GM12878 (cell line): Measurements from ENCODE around the gene NOP56. TPM values are rescaled to one million over a fixed set of nuclear protein-coding genes. Genes with fewer than 3 reads are reported as not detected.

Source experiments
- ATAC-seq: fragments of 200-7000 bp; cut with Tn5 transposase; 3 replicates; pipeline ENCODE4 v1.9.1; 2020; ENCODE audit warnings: mild to moderate bottlenecking, moderate library complexity
- BruUV-seq: library from RNA; stranded (reverse); fragments of 400-500 nt; replicated peaks from 2 replicates; lab custom pipeline; 2021; lab: Mats Ljungman, UMichigan
- CTCF ChIA-PET: fragments of 300-600 bp; sonication (Branson Sonifier 250); formaldehyde crosslinking; extraction: SDS; loops from one replicate; lab custom pipeline; 2021; ENCODE audit warnings: inconsistent platforms; lab: Yijun Ruan, JAX
- POLR2A ChIA-PET: fragments of 350-600 bp; formaldehyde crosslinking; extraction: SDS; loops from one replicate; lab custom pipeline; 2021; ENCODE audit warnings: inconsistent platforms; lab: Charles Lee
- RAD21 ChIA-PET: fragments of 300-600 bp; sonication (Branson Sonifier 250); formaldehyde crosslinking; loops from one replicate; lab custom pipeline; 2023; ENCODE audit warnings: antibody characterized with exemption; ENCODE audit not compliant: unreplicated experiment; lab: Charles Lee
- SMC1A ChIA-PET: fragments of 300-600 bp; sonication (Branson Sonifier 250); formaldehyde crosslinking; loops from one replicate; lab custom pipeline; 2023; ENCODE audit not compliant: unreplicated experiment, uncharacterized antibody; lab: Charles Lee
- DNase-seq: peaks from one replicate; pipeline ENCODE4 v3.0.0-alpha.2; 2011; ENCODE audit warnings: low read depth, low spot score
- FAIRE-seq: peaks from 3 replicates; lab custom pipeline; 2011; peaks lifted over from hg19 to GRCh38; lab: Jason Lieb, UNC
- H2AFZ ChIP-seq: 2 replicates; pipeline ENCODE4 v1.6.0; 2011; ENCODE audit warnings: low read depth, low read length, control low read depth; ENCODE audit not compliant: control insufficient read depth
- H3K27ac ChIP-seq: 2 replicates; pipeline ENCODE4 v1.5.1; 2011; ENCODE audit warnings: control low read depth; ENCODE audit not compliant: control insufficient read depth, insufficient read depth
- H3K27me3 ChIP-seq, 2 experiments: replicated peaks in 1 of 2; 2 replicates each; pipeline versions ENCODE4 v1.6.0 to v1.6.1; 2011; ENCODE audit warnings: low read length in 1 of 2; ENCODE audit not compliant: control insufficient read depth in 2 of 2, insufficient read depth in 2 of 2
- H3K36me3 ChIP-seq, 2 experiments: 2 replicates each; pipeline ENCODE4 v1.5.1; 2011; ENCODE audit warnings: low read length in 1 of 2; ENCODE audit not compliant: control insufficient read depth in 2 of 2, insufficient read depth in 2 of 2
- H3K4me1 ChIP-seq: 2 replicates; pipeline ENCODE4 v1.6.1; 2011; ENCODE audit warnings: mild to moderate bottlenecking, low read length, moderate library complexity, mixed read lengths; ENCODE audit not compliant: control insufficient read depth, insufficient read depth
- H3K4me2 ChIP-seq: 2 replicates; pipeline ENCODE4 v1.6.0; 2011; ENCODE audit warnings: control low read depth; ENCODE audit not compliant: control insufficient read depth, insufficient read depth
- H3K4me3 ChIP-seq: fragments of 200-600 bp; sonication (generic); 2 replicates; pipeline ENCODE4 v1.5.1; 2016
- H3K79me2 ChIP-seq: 2 replicates; pipeline ENCODE4 v1.6.0; 2011; ENCODE audit warnings: low read length; ENCODE audit not compliant: control insufficient read depth, insufficient read depth
- H3K9ac ChIP-seq: 2 replicates; pipeline ENCODE4 v1.8.0; 2011; ENCODE audit warnings: low read length, control low read depth, mixed read lengths; ENCODE audit not compliant: control insufficient read depth, insufficient read depth
- H3K9me3 ChIP-seq: replicated peaks from 3 replicates; pipeline ENCODE4 v1.5.1; 2011; ENCODE audit warnings: mild to moderate bottlenecking, low read length; ENCODE audit not compliant: control insufficient read depth, insufficient read depth
- H4K20me1 ChIP-seq: 2 replicates; pipeline ENCODE4 v1.6.0; 2011; ENCODE audit not compliant: control insufficient read depth, insufficient read depth
- CBX3 ChIP-seq: fragments of 200-600 bp; sonication (generic); IDR thresholded peaks from 2 replicates; pipeline ENCODE4 v1.6.1; 2016; ENCODE audit warnings: low read depth, borderline replicate concordance
- FOXM1 ChIP-seq: IDR thresholded peaks from 2 replicates; pipeline ENCODE4 v1.6.1; 2012; ENCODE audit warnings: low read depth, mild to moderate bottlenecking, inconsistent platforms, low read length, moderate library complexity
- HDAC6 ChIP-seq: fragments of 200-600 bp; sonication (generic); IDR thresholded peaks from one replicate; pipeline ENCODE4 v1.8.0; 2017; ENCODE audit warnings: antibody characterized with exemption; ENCODE audit not compliant: unreplicated experiment
- MTA3 ChIP-seq: IDR thresholded peaks from 2 replicates; pipeline ENCODE4 v1.6.1; 2012; ENCODE audit warnings: low read length, inconsistent platforms, borderline replicate concordance
- NFXL1 ChIP-seq: fragments of 450-650 bp; IDR thresholded peaks from 2 replicates; pipeline ENCODE4 v1.6.1; 2017; ENCODE audit warnings: antibody characterized with exemption, mild to moderate bottlenecking, borderline replicate concordance
- PML ChIP-seq: IDR thresholded peaks from 2 replicates; pipeline ENCODE4 v1.6.1; 2012; ENCODE audit warnings: low read length, inconsistent platforms
- POLR2A ChIP-seq: IDR thresholded peaks from 2 replicates; pipeline ENCODE4 v1.6.1; 2011; ENCODE audit warnings: low read depth, mild to moderate bottlenecking, low read length
- POLR2AphosphoS2 ChIP-seq: IDR thresholded peaks from 2 replicates; pipeline ENCODE4 v1.6.1; 2011; ENCODE audit warnings: low read depth, mild to moderate bottlenecking, low read length, improper control_type of control experiment, moderate library complexity
- POLR2AphosphoS5 ChIP-seq: IDR thresholded peaks from 2 replicates; pipeline ENCODE4 v1.6.1; 2011; ENCODE audit warnings: mild to moderate bottlenecking, low read length, inconsistent platforms
- POU2F2 ChIP-seq: IDR thresholded peaks from 3 replicates; pipeline ENCODE4 v1.6.1; 2011; ENCODE audit warnings: low read depth, mild to moderate bottlenecking, low read length, borderline replicate concordance
- SMAD5 ChIP-seq: IDR thresholded peaks from 2 replicates; pipeline ENCODE4 v1.6.1; 2016; ENCODE audit warnings: antibody characterized with exemption, low read depth
- SREBF2 ChIP-seq: IDR thresholded peaks from 2 replicates; pipeline ENCODE4 v1.6.1; 2012; ENCODE audit warnings: mild to moderate bottlenecking, low read length
- ZBED1 ChIP-seq: IDR thresholded peaks from 2 replicates; pipeline ENCODE4 v1.6.1; 2016; ENCODE audit warnings: borderline replicate concordance
- ZBTB4 ChIP-seq: fragments of 450-650 bp; formaldehyde crosslinking; IDR thresholded peaks from 2 replicates; pipeline ENCODE4 v1.4.0; 2022; ENCODE audit warnings: mild to moderate bottlenecking, moderate library complexity
- WGBS: methylation state at CpG from one replicate; pipeline ENCODE4 v1.1.6; 2016; ENCODE audit warnings: low lambda C conversion rate; ENCODE audit not compliant: insufficient replicate concordance, insufficient coverage; ENCODE audit errors: missing lambda C conversion rate; 5-methylcytosine and 5-hydroxymethylcytosine counted together
- in situ Hi-C: fragments of 300-500 bp; cut with MboI; formaldehyde crosslinking; loops from 9 replicates; pipeline ENCODE4 v1.14.3; 2018; ENCODE audit warnings: mixed read lengths
- intact Hi-C: fragments of 100-400 bp; cut with micrococcal nuclease; formaldehyde crosslinking; loops from one replicate; pipeline ENCODE4 v1.14.2; 2022; ENCODE audit not compliant: unreplicated experiment
- polyA plus RNA-seq, 11 experiments: library from polyadenylated mRNA; depleted of rRNA in 4 of 11; unstranded in 6 of 11; stranded (reverse) in 5 of 11; fragments of >200 nt; fragmentation: Nextera tagmentation in 4 of 11; fragmentation: Illumina TruSeq in 1 of 11; extraction: Ambion mirVana in 4 of 11; extraction: Trizol in 1 of 11; gene quantifications; 1 replicate in 1 of 11; 2 replicates in 10 of 11; pipeline versions ENCODE4 v1.2.1 to v1.2.3, GENCODE V29; 2011 to 2016; ENCODE audit warnings: inconsistent platforms in 2 of 11, missing spikeins in 2 of 11, low read depth in 1 of 11
- total RNA-seq, 4 experiments: library from RNA; depleted of rRNA in 3 of 4; stranded (reverse); fragments of >200 nt in 3 of 4; fragmentation: Illumina TruSeq in 1 of 4; extraction: Trizol in 1 of 4; gene quantifications; 2 replicates each; pipeline versions ENCODE4 v1.2.1 to v1.2.3, GENCODE V29; 2013 to 2021

The NOP56 gene
- total and polyA plus RNA-seq, 10 of the 15 experiments (the other 5 are each of a cell fraction or from before 2014, with no cell fraction given), result 254 to 550 (median 464) TPM

GRCh38 chr20:2658414-2659354 is 6.3 kb downstream of the NOP56 start:
- no peak for TF ChIP-seq NFXL1
- peak; percentile 50; the same call in 1 of the 2 replicates for TF ChIP-seq POLR2AphosphoS2
- TF ChIP-seq ZBED1, result peak; percentile 81; the same call in 1 of the 2 replicates
- peak; percentile 74; the same call in 1 of the 2 replicates for TF ChIP-seq SMAD5
- peak; percentile 87; the same call in 1 of the 2 replicates for TF ChIP-seq MTA3
- TF ChIP-seq POLR2A, result peak; percentile 86
- peak; percentile 75 for TF ChIP-seq POLR2AphosphoS5
- TF ChIP-seq FOXM1, result peak; percentile 22; the same call in 1 of the 2 replicates
- peak; percentile 77 for TF ChIP-seq PML
- no peak for TF ChIP-seq SREBF2
- peak; percentile 21; the same call in 1 of the 3 replicates for TF ChIP-seq POU2F2
- no peak for TF ChIP-seq CBX3
- TF ChIP-seq ZBTB4, result no peak
- TF ChIP-seq HDAC6, result no peak
- Histone ChIP-seq H3K27me3 (no peaks in the 10 kb centered on the region), H4K20me1 (peaks cover 17% of the 10 kb centered on the region), H3K79me2 (peaks cover 33% of the 10 kb centered on the region), H3K27ac (no peak overlapping the region), H3K36me3 (peaks cover 29 to 47% of the 10 kb centered on the region in 2 experiments), H3K4me2 (no peak overlapping the region), H3K9me3 (no peaks in the 10 kb centered on the region), H3K9ac (no peak overlapping the region), H3K4me1 (peaks cover 16% of the 10 kb centered on the region), H3K4me3 (no peak overlapping the region), H2AFZ (no peak overlapping the region)
- peak; percentile 42 for ATAC-seq
- FAIRE-seq, result no peak
- in situ Hi-C loops, result no loop called here
- ChIA-PET CTCF (interaction anchor here (0.5 kb wide), 1 partner anchor 205 kb away, joined by 3 read pairs; no protein-coding TSS in a partner anchor), SMC1A (no interaction called here), POLR2A (no interaction called here), RAD21 (no interaction called here)
- 60% methylated on average over 13 of the region's 13 CpGs for WGBS
- intact Hi-C loops, result no loop called here
- BruUV-seq, result no TSS peak
- DNase-seq, result no peak
